ENCODE results near the gene DSTYK.

Gene DSTYK

DNA sequence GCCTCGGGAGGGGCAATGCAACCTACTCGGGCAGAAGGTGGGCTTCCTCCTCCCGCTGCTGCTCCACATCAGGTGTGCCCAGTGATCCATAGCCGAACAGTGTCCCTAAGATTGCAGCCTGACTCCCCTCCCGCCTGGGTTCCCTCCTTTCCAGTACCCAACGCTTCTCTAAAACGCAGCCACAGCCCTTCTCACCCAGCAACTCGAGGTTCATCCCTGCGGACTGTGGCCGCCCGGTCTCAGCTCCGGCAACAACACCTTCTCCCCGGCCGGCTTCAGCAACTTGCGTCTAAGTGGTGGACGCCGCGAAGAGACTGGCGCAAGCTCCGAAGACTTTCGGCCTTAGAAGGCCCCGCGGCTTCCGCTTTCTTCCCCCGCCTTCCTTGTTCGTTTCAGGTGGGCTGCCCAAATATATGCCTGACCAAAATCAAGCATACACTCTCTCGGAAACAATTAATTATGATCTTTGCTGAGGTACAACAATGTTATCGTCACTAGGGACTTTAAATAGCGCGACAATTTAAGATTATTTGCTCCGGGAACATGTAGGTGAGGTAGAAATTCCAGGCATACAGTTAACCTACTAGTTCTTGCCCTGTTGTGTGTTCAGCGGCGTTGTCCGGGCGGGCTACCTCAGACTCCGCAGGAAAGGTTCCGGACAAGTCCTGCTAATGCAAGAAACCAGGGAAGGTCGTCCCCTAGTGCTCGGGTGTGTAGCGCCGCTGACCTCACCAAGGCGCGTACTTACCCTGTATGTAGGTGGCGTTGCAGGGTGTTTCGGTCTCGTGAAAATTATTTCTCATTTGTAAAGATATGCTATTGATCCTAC is 89.6 kb downstream of the DSTYK start, which contains the start of gene RBBP5:
Gene RBBP5 (minus strand): TSS at position 319 of the 829 bp plus-strand sequence. CDS start 105 bp downstream, at position 214.
- no peak for TF ChIP-seq GATA2 (IDR thresholded peaks at IDR 0.05; ENCODE audit: low read depth, low read length)
- TF ChIP-seq GATA3 (IDR thresholded peaks at IDR 0.05; ENCODE audit: low read depth, low read length), result no peak

GRCh38 chr1:205118752-205119151 is 92.8 kb downstream of the DSTYK start:
- TF ChIP-seq GATA2 (IDR thresholded peaks at IDR 0.05; ENCODE audit: low read depth, low read length), result no peak
- TF ChIP-seq GATA3 (IDR thresholded peaks at IDR 0.05; ENCODE audit: low read depth, low read length), result no peak

DNA sequence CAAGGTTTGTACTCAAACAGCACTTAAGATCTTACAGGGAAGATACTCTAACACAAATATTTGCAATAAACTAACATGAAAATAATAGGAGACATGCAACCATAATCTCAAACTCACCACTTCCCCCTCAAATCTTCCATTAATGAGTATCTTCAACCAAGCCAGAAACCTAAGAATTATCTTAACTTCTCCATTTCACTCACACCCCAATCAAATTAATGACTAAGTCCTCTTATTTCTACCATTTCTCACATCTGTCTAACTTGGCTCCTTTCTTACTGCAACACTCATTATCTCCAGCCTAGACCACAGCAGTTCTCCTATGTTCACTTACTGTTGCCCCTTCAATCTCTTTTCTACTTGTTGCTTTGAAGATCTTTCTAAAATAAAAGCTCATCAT is 100.1 kb downstream of the DSTYK start:
- TF ChIP-seq GATA2 (IDR thresholded peaks at IDR 0.05; ENCODE audit: low read depth, low read length) (no peak), GATA3 (IDR thresholded peaks at IDR 0.05; ENCODE audit: low read depth, low read length) (no peak)

DNA sequence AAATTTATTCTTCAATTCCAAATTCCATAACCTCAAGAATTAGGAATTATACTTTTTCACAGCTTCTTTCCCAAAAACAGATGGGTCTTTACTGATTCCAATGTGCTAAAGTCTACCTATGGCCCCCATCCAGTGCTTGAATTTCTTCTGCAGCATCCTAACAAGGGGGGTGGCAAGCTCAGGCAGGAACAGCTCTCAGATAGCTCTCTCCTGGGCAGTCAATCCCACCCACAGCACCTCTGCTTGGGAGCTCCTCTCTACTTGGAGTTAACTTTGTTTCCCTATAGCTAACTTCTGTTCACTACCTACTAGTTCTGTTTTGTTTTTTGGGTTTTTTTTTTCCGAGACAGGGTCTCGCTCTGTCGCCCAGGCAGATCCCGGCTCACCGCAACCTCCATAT is 101.8 kb downstream of the DSTYK start:
- TF ChIP-seq GATA2 (IDR thresholded peaks at IDR 0.05; ENCODE audit: low read depth, low read length) (no peak), GATA3 (IDR thresholded peaks at IDR 0.05; ENCODE audit: low read depth, low read length) (no peak)

- TF ChIP-seq GATA2 (IDR thresholded peaks at IDR 0.05; ENCODE audit: low read depth, low read length) (no peak), GATA3 (IDR thresholded peaks at IDR 0.05; ENCODE audit: low read depth, low read length) (no peak)
Measured at GRCh38 chr1:205109269-205109668, 102.2 kb downstream of the DSTYK start.

DNA sequence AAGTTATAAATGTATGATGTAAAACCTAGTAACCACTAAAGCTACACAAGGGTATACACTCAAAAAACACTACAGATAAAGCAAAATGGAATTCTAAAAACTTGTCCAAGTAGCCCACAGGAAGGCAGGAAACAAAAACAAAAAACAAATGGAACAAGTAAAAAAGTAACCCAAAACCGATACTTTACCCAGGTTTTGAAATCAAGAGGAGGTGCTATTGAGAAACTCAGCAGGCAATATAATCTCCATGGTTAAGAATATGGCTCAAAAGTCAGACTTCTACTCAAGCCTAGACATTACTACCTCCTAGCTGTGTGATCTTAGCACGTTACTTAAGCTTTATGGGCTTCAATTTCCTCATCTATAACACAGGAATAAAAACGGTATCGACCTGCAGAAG is 103.0 kb downstream of the DSTYK start:
- no peak for TF ChIP-seq GATA2 (IDR thresholded peaks at IDR 0.05; ENCODE audit: low read depth, low read length)
- TF ChIP-seq GATA3 (IDR thresholded peaks at IDR 0.05; ENCODE audit: low read depth, low read length), result no peak

GRCh38 chr1:205107327-205107726 is 104.2 kb downstream of the DSTYK start:
- TF ChIP-seq GATA3 (IDR thresholded peaks at IDR 0.05; ENCODE audit: low read depth, low read length) (no peak), GATA2 (IDR thresholded peaks at IDR 0.05; ENCODE audit: low read depth, low read length) (no peak)

GRCh38 chr1:205102404-205102803 is 109.1 kb downstream of the DSTYK start:
- no peak for TF ChIP-seq GATA2 (IDR thresholded peaks at IDR 0.05; ENCODE audit: low read depth, low read length)
- no peak for TF ChIP-seq GATA3 (IDR thresholded peaks at IDR 0.05; ENCODE audit: low read depth, low read length)

GRCh38 chr1:205098242-205098641 is 113.3 kb downstream of the DSTYK start:
- TF ChIP-seq GATA3 (IDR thresholded peaks at IDR 0.05; ENCODE audit: low read depth, low read length) (no peak), GATA2 (IDR thresholded peaks at IDR 0.05; ENCODE audit: low read depth, low read length) (no peak)

DNA sequence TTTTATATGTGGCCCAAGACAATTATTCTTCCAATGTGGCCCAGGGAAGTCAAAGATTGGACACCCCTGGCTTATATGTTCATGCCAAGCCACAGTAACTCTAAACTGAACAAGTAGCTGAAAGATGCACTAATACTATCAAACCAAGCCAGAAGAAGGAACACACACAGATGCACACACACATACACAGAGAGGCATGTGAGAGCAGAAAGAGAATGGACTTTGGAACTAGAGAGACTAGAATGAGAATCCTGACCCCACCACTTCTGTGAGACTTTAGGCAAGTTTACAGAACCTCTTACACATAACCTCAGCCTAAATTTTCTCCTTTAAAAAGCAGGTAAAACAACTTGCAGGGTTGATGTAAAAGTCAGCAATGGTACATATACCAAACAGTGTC is 116.1 kb downstream of the DSTYK start:
- TF ChIP-seq GATA2 (IDR thresholded peaks at IDR 0.05; ENCODE audit: low read depth, low read length) (no peak), GATA3 (IDR thresholded peaks at IDR 0.05; ENCODE audit: low read depth, low read length) (no peak)

Data from SH-SY5Y (cell line).